HG02870 (cell line): ENCODE measurements around the gene PRRX2.
"Not testable (repeated sequence)": the region's sequence is repeated elsewhere in the genome, so short reads cannot be mapped to it uniquely, and the experiment has no call there.

Experiments
- ATAC-seq: cut with Tn5 transposase; IDR thresholded peaks from one replicate; pipeline ENCODE4 v1.9.1; 2021; ENCODE audit warnings: mild to moderate bottlenecking, moderate library complexity; ENCODE audit not compliant: unreplicated experiment

The PRRX2 gene

GRCh38 chr9:129755151-129755550, 89.7 kb downstream of the PRRX2 start:
- ATAC-seq = no peak

GRCh38 chr9:129756191-129756590, 90.7 kb downstream of the PRRX2 start:
- no peak for ATAC-seq

- no peak for ATAC-seq
Observed at GRCh38 chr9:129757045-129757444, 91.6 kb downstream of the PRRX2 start.

GRCh38 chr9:129759319-129759718, 93.9 kb downstream of the PRRX2 start:
- ATAC-seq = no peak

- no peak for ATAC-seq
Observed at GRCh38 chr9:129759804-129760502, 94.5 kb downstream of the PRRX2 start.

GRCh38 chr9:129760784-129761183, 95.3 kb downstream of the PRRX2 start:
- ATAC-seq = not testable (repeated sequence)

GRCh38 chr9:129761293-129761900, 96.0 kb downstream of the PRRX2 start:
- ATAC-seq = no peak

GRCh38 chr9:129761901-129762369, 96.5 kb downstream of the PRRX2 start:
- ATAC-seq = no peak

GRCh38 chr9:129762370-129762984, 97.0 kb downstream of the PRRX2 start:
- not testable (repeated sequence) for ATAC-seq

- no peak for ATAC-seq
Observed at GRCh38 chr9:129762985-129763926, 97.8 kb downstream of the PRRX2 start.

- no peak for ATAC-seq
Observed at GRCh38 chr9:129765764-129766317, 100.4 kb downstream of the PRRX2 start.

GRCh38 chr9:129768486-129768885, 103.0 kb downstream of the PRRX2 start:
- ATAC-seq = no peak

GRCh38 chr9:129769669-129770068, 104.2 kb downstream of the PRRX2 start:
- no peak for ATAC-seq

- no peak for ATAC-seq
Observed at GRCh38 chr9:129770741-129771140, 105.3 kb downstream of the PRRX2 start.
